SK-N-SH treated with all-trans-retinoic acid at 6 μM for 48 hours (cell line): ENCODE results near the gene MZT2A.

Experiments used
- PPARA ChIP-seq: fragments of 250-450 bp; sonication (Bioruptor Pico); IDR thresholded peaks from 2 replicates; pipeline ENCODE4 v1.5.0; 2020; ENCODE audit warnings: mild to moderate bottlenecking, borderline replicate concordance
- ZFP3 ChIP-seq: fragments of 250-450 bp; sonication (Bioruptor Pico); IDR thresholded peaks from 2 replicates; pipeline ENCODE4 v1.5.0; 2020; ENCODE audit warnings: mild to moderate bottlenecking, moderate library complexity
- TF ChIP-seq, protein P1 (sequence below): fragments of 250-450 bp; sonication (Bioruptor Pico); IDR thresholded peaks from 2 replicates; pipeline ENCODE4 v1.8.0; 2020; ENCODE audit warnings: mild to moderate bottlenecking, moderate library complexity, borderline replicate concordance

DNA sequence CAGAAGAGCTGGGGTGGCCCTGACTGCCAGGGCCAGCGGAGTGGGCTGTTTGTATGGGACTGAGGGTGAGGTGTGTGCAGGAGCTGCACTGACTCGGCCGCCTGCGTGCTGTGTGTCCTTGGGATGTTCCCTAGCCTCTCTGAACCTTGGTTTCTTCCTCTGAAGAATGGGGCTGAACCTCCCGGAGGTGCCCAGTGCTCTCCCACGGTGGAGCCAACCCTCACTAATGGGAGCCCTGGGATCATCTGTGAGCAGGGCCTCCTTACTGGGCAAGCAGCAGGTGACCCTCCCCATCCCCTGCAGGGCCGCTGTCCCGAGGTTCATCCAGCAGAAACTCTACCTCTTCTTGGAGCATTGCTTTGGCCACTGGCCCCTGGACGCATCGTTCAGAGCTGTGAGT is 23.8 kb upstream of the MZT2A start:
- TF ChIP-seq, protein P1, sequence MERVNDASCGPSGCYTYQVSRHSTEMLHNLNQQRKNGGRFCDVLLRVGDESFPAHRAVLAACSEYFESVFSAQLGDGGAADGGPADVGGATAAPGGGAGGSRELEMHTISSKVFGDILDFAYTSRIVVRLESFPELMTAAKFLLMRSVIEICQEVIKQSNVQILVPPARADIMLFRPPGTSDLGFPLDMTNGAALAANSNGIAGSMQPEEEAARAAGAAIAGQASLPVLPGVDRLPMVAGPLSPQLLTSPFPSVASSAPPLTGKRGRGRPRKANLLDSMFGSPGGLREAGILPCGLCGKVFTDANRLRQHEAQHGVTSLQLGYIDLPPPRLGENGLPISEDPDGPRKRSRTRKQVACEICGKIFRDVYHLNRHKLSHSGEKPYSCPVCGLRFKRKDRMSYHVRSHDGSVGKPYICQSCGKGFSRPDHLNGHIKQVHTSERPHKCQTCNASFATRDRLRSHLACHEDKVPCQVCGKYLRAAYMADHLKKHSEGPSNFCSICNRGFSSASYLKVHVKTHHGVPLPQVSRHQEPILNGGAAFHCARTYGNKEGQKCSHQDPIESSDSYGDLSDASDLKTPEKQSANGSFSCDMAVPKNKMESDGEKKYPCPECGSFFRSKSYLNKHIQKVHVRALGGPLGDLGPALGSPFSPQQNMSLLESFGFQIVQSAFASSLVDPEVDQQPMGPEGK (CRISPR knock-in tag): no peak
- no peak for TF ChIP-seq ZFP3 (CRISPR knock-in tag)
- TF ChIP-seq PPARA: no peak
